ENCODE measurements around the gene ATXN1.

DNA sequence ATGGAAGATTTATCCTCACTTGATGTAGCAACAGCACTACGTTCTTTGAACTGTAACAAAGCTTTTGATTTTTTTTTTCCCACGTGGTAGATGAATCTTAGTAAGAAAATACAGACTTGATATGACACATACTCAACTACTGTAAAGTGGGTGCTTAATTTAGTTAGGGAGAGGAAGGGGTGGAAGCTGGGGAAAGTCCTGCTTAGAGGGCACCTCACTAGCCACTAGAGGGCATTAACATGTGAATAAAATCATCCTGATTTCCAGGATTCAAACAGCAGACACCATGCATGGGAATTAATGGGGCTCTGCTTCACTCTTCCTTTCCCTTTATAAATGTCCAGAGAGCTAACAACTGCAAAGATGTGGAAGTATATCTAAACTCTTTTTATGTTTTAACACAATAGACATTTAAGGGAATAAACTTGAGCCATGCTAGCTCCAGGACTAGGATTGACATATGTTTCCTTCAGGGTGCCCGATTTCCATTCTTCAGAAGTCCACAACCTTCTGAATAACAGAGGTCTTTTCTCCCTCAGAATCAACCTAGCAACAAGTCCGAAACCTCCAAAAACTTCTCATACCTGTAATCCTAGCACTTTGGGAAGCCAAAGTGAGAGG is 250.1 kb downstream of the ATXN1 start:
- TF ChIP-seq POLR2A (IDR thresholded peaks at IDR 0.05; ENCODE audit: low read length) (no peak), GATA1 (IDR thresholded peaks at IDR 0.05; ENCODE audit: low read depth, low read length) (no peak)
